ENCODE results near the gene HSD17B11.

DNA sequence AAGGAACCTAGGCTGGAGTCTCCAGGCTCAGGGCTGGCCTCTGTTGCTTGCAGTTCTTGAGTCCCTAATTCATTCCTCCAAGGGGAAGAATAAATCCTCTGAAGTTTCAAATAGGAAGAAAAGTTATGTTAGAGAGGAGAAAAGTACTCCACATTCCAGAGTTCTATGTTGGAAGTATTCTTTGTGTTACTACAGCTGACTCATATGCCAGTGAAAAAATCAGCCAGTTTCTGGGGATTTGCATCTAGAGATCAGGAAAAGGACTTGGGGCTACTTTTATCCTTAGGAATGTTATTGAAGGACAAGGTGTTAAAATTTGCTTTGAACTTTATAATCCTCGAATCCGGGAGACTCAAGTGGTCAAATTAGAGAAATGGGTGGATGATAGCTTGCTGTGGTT, 19.7 kb upstream of the HSD17B11 start:
- TF ChIP-seq CTCF (IDR thresholded peaks at IDR 0.05): no peak
- no peak for TF ChIP-seq POLR2A (IDR thresholded peaks at IDR 0.05)
